Gastrocnemius medialis (tissue), 4 donors: ENCODE measurements around the gene MACROD2.

Experiments used
- POLR2A ChIP-seq, 2 donors: fragments of 450-650 bp; IDR thresholded peaks; one replicate each; pipeline ENCODE4 v1.6.1; 2017; ENCODE audit warnings: antibody characterized with exemption in 2 of 2, mild to moderate bottlenecking in 2 of 2, moderate library complexity in 2 of 2
- TF ChIP-seq, protein P1 (sequence below), 5 experiments: fragments of 450-650 bp in 3 of 5; fragments of 200-600 bp in 2 of 5; sonication (generic) in 2 of 5; IDR thresholded peaks in 4 of 5; conservative IDR thresholded peaks in 1 of 5; 1 replicate in 4 of 5; 2 replicates in 1 of 5; pipeline ENCODE4 v1.5.1; 2016 to 2019; ENCODE audit warnings: antibody characterized with exemption in 5 of 5, mild to moderate bottlenecking in 3 of 5, moderate library complexity in 3 of 5

GRCh38 chr20:15287329-15287728, 1292.0 kb downstream of the MACROD2 start:
- TF ChIP-seq, protein P1, sequence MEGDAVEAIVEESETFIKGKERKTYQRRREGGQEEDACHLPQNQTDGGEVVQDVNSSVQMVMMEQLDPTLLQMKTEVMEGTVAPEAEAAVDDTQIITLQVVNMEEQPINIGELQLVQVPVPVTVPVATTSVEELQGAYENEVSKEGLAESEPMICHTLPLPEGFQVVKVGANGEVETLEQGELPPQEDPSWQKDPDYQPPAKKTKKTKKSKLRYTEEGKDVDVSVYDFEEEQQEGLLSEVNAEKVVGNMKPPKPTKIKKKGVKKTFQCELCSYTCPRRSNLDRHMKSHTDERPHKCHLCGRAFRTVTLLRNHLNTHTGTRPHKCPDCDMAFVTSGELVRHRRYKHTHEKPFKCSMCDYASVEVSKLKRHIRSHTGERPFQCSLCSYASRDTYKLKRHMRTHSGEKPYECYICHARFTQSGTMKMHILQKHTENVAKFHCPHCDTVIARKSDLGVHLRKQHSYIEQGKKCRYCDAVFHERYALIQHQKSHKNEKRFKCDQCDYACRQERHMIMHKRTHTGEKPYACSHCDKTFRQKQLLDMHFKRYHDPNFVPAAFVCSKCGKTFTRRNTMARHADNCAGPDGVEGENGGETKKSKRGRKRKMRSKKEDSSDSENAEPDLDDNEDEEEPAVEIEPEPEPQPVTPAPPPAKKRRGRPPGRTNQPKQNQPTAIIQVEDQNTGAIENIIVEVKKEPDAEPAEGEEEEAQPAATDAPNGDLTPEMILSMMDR (IDR thresholded peaks at IDR 0.05 in 4 of 5, conservative IDR thresholded peaks at IDR 0.05 in 1 of 5), result no peak
- TF ChIP-seq POLR2A (IDR thresholded peaks at IDR 0.05), result no peak
